Mesenchymal stem cell (in vitro differentiated cells and primary cell): Measurements from ENCODE around the gene SAPCD2.

ENCODE experiments used
- DNase-seq: peaks from one replicate; pipeline ENCODE4 v3.0.0-alpha.2; 2013
- H2AFZ ChIP-seq: one replicate; pipeline ENCODE4 v1.6.1; 2013; ENCODE audit warnings: low read depth, mild to moderate bottlenecking, control low read depth, inconsistent platforms, low read length, moderate library complexity
- H2AK5ac ChIP-seq: 2 replicates; pipeline ENCODE4 v1.6.1; 2013; ENCODE audit warnings: low read length, moderate library complexity, mild to moderate bottlenecking, inconsistent platforms; ENCODE audit not compliant: severe bottlenecking
- H2BK120ac ChIP-seq: one replicate; pipeline ENCODE4 v1.6.1; 2013; ENCODE audit warnings: low read depth, mild to moderate bottlenecking, inconsistent platforms, low read length, moderate library complexity
- H2BK12ac ChIP-seq, 2 experiments: one replicate each; pipeline ENCODE4 v1.6.1; 2013; ENCODE audit warnings: inconsistent platforms in 2 of 2, low read length in 2 of 2, mild to moderate bottlenecking in 2 of 2, moderate library complexity in 2 of 2, control low read depth in 1 of 2
- H2BK15ac ChIP-seq: one replicate; pipeline ENCODE4 v1.6.1; 2013; ENCODE audit warnings: mild to moderate bottlenecking, low read depth, inconsistent platforms; ENCODE audit not compliant: poor library complexity, severe bottlenecking
- H2BK5ac ChIP-seq: 2 replicates; pipeline ENCODE4 v1.6.1; 2013; ENCODE audit warnings: low read depth, mild to moderate bottlenecking, low read length, control low read depth, inconsistent platforms; ENCODE audit not compliant: poor library complexity, severe bottlenecking
- H3K14ac ChIP-seq, 2 experiments: one replicate each; pipeline ENCODE4 v1.6.1; 2013; ENCODE audit warnings: inconsistent platforms in 2 of 2, low read length in 2 of 2, control low read depth in 1 of 2, mild to moderate bottlenecking in 1 of 2, moderate library complexity in 1 of 2
- H3K18ac ChIP-seq, 2 experiments: one replicate each; pipeline ENCODE4 v1.6.1; 2013; ENCODE audit warnings: inconsistent platforms in 2 of 2, low read length in 2 of 2, control low read depth in 1 of 2, low read depth in 1 of 2, mild to moderate bottlenecking in 1 of 2
- H3K23ac ChIP-seq, 2 experiments: one replicate each; pipeline ENCODE4 v1.6.1; 2013; ENCODE audit warnings: inconsistent platforms in 2 of 2, low read length in 2 of 2, mild to moderate bottlenecking in 2 of 2, moderate library complexity in 2 of 2, control low read depth in 1 of 2
- H3K27ac ChIP-seq: 2 replicates; pipeline ENCODE4 v1.5.1; 2013; ENCODE audit warnings: mild to moderate bottlenecking, moderate library complexity, low read length, control low read depth, inconsistent platforms; ENCODE audit not compliant: poor library complexity, severe bottlenecking
- H3K27me3 ChIP-seq, 2 experiments: 2 replicates each; pipeline versions ENCODE4 v1.6.1 to v1.7.0; 2013; ENCODE audit warnings: low read length in 2 of 2, mild to moderate bottlenecking in 2 of 2, moderate library complexity in 2 of 2, control low read depth in 1 of 2, inconsistent platforms in 1 of 2; ENCODE audit not compliant: control insufficient read depth in 1 of 2, insufficient read depth in 1 of 2
- H3K36me3 ChIP-seq, 2 experiments: 2 replicates each; pipeline versions ENCODE4 v1.6.1 to v1.7.0; 2013; ENCODE audit warnings: low read length in 2 of 2, control low read depth in 1 of 2, inconsistent platforms in 1 of 2, low read depth in 1 of 2, mild to moderate bottlenecking in 1 of 2; ENCODE audit not compliant: insufficient read depth in 2 of 2, control insufficient read depth in 1 of 2
- H3K4ac ChIP-seq, 2 experiments: one replicate each; pipeline ENCODE4 v1.6.1; 2013; ENCODE audit warnings: inconsistent platforms in 2 of 2, low read length in 2 of 2, mild to moderate bottlenecking in 2 of 2, moderate library complexity in 2 of 2, control low read depth in 1 of 2, low read depth in 1 of 2
- H3K4me1 ChIP-seq: 2 replicates; pipeline ENCODE4 v1.6.1; 2013; ENCODE audit warnings: low read depth, low read length, control low read depth; ENCODE audit not compliant: control insufficient read depth, insufficient read depth
- H3K4me2 ChIP-seq: 2 replicates; pipeline ENCODE4 v1.6.1; 2013; ENCODE audit warnings: low read length, mild to moderate bottlenecking, inconsistent platforms; ENCODE audit not compliant: poor library complexity, severe bottlenecking
- H3K4me3 ChIP-seq, 2 experiments: 2 replicates each; pipeline versions ENCODE4 v1.5.1 to v1.7.0; 2013; ENCODE audit warnings: low read length in 2 of 2, mild to moderate bottlenecking in 2 of 2, control low read depth in 1 of 2, low read depth in 1 of 2; ENCODE audit not compliant: insufficient read depth in 1 of 2
- H3K79me1 ChIP-seq: replicated peaks from 2 replicates; pipeline ENCODE4 v1.6.1; 2013; ENCODE audit warnings: mild to moderate bottlenecking, control low read depth, low read length, inconsistent platforms; ENCODE audit not compliant: poor library complexity, severe bottlenecking
- H3K9ac ChIP-seq: 2 replicates; pipeline ENCODE4 v1.7.0; 2013; ENCODE audit warnings: mild to moderate bottlenecking, low read length, moderate library complexity
- H3K9me3 ChIP-seq: 2 replicates; pipeline ENCODE4 v1.7.0; 2013; ENCODE audit warnings: mild to moderate bottlenecking, low read length; ENCODE audit not compliant: control insufficient read depth
- H4K8ac ChIP-seq: one replicate; pipeline ENCODE4 v1.6.1; 2013; ENCODE audit warnings: inconsistent platforms, mild to moderate bottlenecking, low read length, moderate library complexity
- H4K91ac ChIP-seq: one replicate; pipeline ENCODE4 v1.6.1; 2013; ENCODE audit warnings: mild to moderate bottlenecking, low read length, inconsistent platforms
- WGBS: methylation state at CpG from one replicate; pipeline ENCODE4 v1.1.7; 2013; ENCODE audit warnings: mixed read lengths; 5-methylcytosine and 5-hydroxymethylcytosine counted together

The SAPCD2 gene

GRCh38 chr9:137082222-137082924 lies 12.0 kb upstream of the SAPCD2 start:
- Histone ChIP-seq H2AK5ac (peak overlapping the region; percentile 29), H3K36me3 (peaks cover 45 to 46% of the 10 kb centered on the region in 2 experiments), H3K9ac (peak overlapping the region; percentile 74), H3K27ac (peak overlapping the region; percentile 85), H3K4ac (peak overlapping the region in 1 of 2 experiments; percentile 37), H3K4me2 (no peak overlapping the region), H3K9me3 (no peaks in the 10 kb centered on the region), H2BK120ac (no peak overlapping the region), H2AFZ (no peak overlapping the region), H4K91ac (no peak overlapping the region), H2BK5ac (no peak overlapping the region), H3K79me1 (peaks cover 37% of the 10 kb centered on the region), H3K4me1 (peaks cover 51% of the 10 kb centered on the region), H2BK12ac (peak overlapping the region in 1 of 2 experiments; percentile 37), H3K23ac (no peak overlapping the region), H4K8ac (no peak overlapping the region), H3K4me3 (peak overlapping the region in 1 of 2 experiments; percentile 25), H3K27me3 (no peaks in the 10 kb centered on the region), H3K18ac (peak overlapping the region in 1 of 2 experiments; percentile 13), H3K14ac (peak overlapping the region in 1 of 2 experiments; percentile 5), H2BK15ac (no peak overlapping the region)
- no peak for DNase-seq
- WGBS: 96% methylated on average over 16 of the region's 16 CpGs

DNA sequence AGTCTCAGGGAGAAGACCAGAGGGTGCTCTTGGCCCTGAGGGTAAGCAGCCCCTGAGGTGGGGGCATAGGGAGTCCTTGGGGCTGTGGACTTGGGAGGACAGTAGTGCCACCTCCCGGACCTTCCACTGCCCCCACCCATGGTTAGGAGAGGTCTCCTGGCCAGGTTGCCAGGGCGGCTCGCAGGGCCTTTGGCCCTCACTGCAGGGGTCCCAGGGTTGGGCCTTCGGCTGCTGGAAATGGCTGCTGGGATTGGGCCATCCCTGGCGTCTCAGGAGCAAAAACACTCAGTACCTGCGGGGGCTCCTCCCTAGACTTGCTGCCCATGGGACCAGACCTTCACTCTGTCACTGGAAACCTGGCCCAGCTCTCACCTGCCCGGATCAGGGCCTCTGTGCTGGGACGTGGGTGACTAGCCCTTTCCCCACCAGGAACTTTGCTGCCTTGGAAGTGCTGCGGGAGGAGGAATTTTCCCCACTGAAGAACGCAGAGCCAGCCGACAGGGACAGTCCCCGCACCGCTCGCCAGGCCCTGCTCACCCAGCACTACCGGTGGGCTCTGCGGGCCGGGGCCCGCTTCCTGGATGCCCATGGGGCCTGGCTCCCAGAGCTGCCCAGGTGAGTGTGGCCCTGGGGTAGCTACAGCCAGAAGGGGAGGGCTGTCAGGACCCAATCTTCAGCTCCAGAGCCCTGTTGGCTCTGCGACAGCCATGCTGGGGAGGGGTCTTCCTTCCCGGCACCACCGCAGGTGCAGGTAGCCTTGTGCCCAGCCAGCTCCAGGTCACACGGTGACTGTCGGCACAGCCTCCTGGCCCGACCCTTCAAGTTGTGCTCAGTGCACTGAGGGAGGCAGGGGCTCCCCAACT lies 10.1 kb upstream of the SAPCD2 start:
- Histone ChIP-seq H3K4me1 (peaks cover 52% of the 10 kb centered on the region), H2AK5ac (no peak overlapping the region), H2BK120ac (no peak overlapping the region), H3K23ac (no peak overlapping the region), H2AFZ (no peak overlapping the region), H3K4me2 (no peak overlapping the region), H4K8ac (no peak overlapping the region), H3K4ac (no peak overlapping the region), H2BK12ac (no peak overlapping the region), H3K4me3 (no peak overlapping the region), H2BK5ac (no peak overlapping the region), H2BK15ac (no peak overlapping the region), H3K9me3 (no peaks in the 10 kb centered on the region), H4K91ac (no peak overlapping the region), H3K18ac (no peak overlapping the region), H3K9ac (no peak overlapping the region), H3K27ac (no peak overlapping the region), H3K14ac (no peak overlapping the region), H3K27me3 (no peaks in the 10 kb centered on the region), H3K79me1 (peaks cover 27% of the 10 kb centered on the region), H3K36me3 (peaks cover 45 to 46% of the 10 kb centered on the region in 2 experiments)
- DNase-seq: no peak
- WGBS: 95% methylated on average over 21 of the region's 24 CpGs

- no peak overlapping the region for H2AK5ac ChIP-seq
- no peak overlapping the region for H3K4me2 ChIP-seq
- H2AFZ ChIP-seq: no peak overlapping the region
- H2BK120ac ChIP-seq: no peak overlapping the region
- H2BK15ac ChIP-seq: no peak overlapping the region
- peaks cover 44% of the 10 kb centered on the region for H3K4me1 ChIP-seq
- no peak overlapping the region for H2BK5ac ChIP-seq
- H3K4me3 ChIP-seq: no peak overlapping the region
- peaks cover 45 to 46% of the 10 kb centered on the region in 2 experiments for H3K36me3 ChIP-seq
- H3K4ac ChIP-seq: no peak overlapping the region
- DNase-seq: no peak
- no peak overlapping the region for H3K9ac ChIP-seq
- H3K79me1 ChIP-seq: peaks cover 27% of the 10 kb centered on the region
- no peak overlapping the region for H3K27ac ChIP-seq
- peak overlapping the region in 1 of 2 experiments; percentile 8 for H2BK12ac ChIP-seq
- H3K23ac ChIP-seq: peak overlapping the region in 1 of 2 experiments; percentile 54
- no peak overlapping the region for H4K91ac ChIP-seq
- H3K14ac ChIP-seq: peak overlapping the region in 1 of 2 experiments; percentile 69
- no peaks in the 10 kb centered on the region for H3K27me3 ChIP-seq
- 84% methylated on average over 13 of the region's 13 CpGs for WGBS
- no peak overlapping the region for H4K8ac ChIP-seq
- H3K18ac ChIP-seq: peak overlapping the region in 1 of 2 experiments; percentile 22
- H3K9me3 ChIP-seq: no peaks in the 10 kb centered on the region
These were observed 9.0 kb upstream of the SAPCD2 start for GRCh38 chr9:137079401-137079787.
